NCI-H774 (cell line): Measurements from ENCODE around the gene PAWR.
"Not testable (repeated sequence)": the region's sequence is repeated elsewhere in the genome, so short reads cannot be mapped to it uniquely, and the experiment has no call there.

Experiments
- DNase-seq: peaks from one replicate; lab custom pipeline; 2025; lab: John Stamatoyannopoulos, UW

The PAWR gene

DNA sequence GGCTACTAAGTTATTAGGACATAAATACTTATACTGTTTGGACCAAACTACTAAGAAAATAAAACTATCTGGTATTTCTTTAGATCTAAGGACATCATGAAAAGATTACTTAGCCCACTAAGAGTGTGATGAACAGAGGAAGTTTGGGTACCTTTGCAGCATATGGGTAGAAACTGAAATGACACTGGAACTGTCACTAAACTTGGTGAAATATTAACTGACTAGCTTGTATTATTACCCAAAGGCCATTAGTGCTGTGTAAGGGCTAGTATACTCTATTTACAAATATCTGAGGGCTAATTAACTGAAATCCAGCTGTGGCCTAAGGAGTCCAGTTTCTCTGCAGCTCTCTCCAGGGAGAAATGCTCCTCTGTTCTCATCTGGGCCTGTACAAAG lies 45.5 kb downstream of the PAWR start:
- DNase-seq = no peak

DNA sequence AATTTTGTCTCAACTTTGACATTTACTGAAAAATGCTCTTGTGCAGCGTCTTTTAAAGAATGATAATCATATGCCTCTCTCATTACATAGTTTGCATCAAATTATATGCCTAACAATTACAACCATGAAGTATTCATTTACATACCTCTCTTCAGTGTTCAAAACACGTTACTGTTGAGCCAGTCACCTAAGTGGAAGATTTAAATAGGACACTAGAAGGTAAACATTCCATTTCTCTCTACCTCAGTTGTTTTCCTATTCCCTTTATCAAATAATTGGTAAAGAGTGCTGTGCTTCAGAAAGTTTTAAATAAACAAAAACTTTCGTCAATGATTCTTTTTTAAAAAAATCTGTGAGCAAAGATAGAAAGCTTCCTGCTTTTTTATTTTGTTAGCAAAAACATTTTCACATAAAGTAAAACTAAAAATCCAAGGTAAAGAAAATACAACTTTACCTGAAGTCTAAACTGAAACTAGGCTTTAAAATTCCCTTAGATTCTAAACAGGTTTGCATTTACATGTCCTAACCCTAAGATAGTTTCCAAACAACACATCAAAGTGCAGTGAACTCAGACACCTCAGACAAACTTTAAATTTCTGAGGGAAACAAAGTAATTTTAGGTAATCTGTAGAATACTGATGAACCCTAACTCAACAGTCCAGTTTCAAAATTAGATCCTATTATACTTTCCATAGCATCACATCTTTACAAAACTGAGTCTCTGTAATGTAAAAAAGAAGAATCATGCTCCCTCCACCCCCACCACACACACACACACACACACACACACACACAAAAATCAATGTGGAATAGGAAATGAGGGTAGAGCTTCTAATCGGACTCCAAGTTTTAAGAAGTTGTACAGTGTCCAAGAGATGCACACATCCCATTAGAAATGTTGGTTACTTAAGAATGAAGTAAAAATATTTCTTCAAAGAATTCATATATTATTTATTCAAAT lies 46.2 kb downstream of the PAWR start:
- no peak for DNase-seq

DNA sequence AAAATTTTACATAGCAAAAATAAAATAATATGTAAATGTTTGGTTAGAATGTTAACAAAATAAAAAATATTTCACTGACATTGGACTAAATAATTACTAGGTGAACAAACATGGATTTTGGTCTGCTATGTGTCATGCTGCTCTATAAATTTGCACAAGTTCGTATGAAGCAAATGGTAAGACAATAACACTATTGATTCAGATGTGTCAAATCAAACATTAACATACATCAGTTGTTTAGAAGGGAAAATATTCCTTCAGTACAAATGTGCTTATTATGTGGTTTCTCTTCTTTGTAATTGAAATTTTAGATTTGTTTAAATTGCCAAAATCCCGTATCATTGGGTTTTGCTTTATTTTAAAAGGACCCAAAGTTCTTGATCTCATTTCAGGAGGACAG lies 46.9 kb downstream of the PAWR start:
- no peak for DNase-seq

DNA sequence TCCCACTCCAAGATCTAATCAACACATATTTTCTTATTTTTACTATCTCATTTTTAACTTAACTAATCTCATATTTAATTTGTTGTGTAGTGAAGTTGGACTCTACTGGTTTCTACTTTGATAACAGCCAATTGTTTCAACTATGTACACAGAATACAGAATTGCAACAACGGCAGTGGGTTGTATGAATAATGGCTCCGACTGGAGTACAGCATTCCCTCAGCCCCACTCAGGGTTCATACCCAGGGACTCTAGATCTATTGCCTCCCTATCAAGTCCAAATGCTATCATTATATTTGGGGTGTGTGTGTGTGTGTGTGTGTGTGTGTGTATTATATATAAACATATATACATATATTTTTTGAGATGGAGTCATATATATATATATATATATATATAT lies 52.3 kb downstream of the PAWR start:
- DNase-seq = no peak

DNA sequence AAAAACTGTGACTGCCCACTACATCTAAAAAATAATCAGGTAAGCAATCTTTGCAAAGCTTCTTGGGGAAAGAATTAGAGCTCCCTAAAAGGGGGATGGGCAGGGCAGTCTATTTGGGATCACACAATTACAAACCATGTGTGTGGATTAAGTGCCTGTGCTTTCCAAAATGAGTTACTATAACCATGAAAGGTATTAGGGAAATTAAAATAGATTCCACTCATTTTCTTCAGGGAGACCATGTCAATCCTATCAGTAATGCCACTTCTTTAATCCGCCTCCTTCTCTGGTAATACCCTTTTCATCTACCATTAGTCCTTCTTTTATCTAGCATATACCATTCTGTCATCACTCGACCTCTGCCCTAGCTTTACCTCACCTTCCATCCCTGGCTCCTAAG lies 53.7 kb downstream of the PAWR start:
- no peak for DNase-seq

DNA sequence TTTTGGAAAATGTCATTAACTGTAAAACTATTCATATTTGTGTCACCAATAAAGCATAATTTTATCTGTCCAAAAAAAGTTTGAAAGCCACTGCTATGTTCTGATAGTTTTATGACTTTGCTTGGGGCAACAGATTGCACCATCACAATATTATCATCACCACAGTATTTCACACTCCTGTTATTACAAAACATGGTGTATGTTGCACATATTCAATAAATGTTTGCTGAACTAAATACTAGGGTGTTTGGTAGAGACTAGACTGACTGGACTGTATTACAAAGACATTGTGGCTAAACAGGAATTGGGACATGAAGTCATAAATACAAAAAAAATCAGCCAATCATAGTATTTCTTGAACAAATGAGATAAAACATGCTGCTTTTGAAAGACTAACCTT lies 55.1 kb downstream of the PAWR start:
- no peak for DNase-seq

DNA sequence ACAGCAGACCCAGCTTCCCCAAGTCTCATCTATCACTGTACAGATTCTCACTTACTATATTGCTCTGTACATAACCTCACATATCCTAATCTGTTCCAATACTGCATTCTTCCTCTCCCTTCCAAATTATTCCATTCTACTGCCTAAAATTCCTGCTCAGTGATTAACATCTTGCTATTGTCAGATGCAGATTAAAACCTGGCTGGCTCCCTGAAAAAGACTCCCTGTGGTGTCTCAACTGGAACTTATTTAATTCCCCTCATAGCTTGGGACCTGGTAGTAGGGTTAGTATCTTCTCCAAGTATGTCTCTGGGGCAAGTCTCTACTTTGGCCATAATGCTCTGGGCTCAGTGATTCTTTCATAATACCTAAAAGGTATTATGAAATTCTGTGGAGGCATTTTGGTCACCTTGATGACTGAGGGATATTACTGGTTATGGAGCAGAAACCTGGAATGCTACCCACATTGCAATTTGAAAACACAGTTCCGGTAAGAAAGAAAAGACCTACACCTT lies 55.8 kb downstream of the PAWR start:
- no peak for DNase-seq

DNA sequence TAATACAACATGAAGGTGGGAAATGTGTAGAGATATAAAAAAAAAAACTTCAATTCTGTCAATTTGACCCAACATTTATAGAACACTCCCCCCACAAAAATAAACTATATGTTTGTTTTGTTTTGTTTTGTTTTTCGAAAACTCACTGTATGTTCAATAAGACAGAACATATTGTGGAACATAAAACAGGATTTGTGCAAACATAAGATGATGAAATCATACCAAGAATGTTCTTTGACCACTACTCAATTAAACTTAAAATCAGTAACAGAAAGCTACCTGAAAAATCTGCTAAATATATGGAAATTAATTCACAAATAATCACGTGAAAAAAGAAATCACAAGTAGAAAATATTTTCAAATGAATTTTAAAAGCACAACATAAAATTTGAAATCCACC lies 61.2 kb downstream of the PAWR start:
- no peak for DNase-seq

DNA sequence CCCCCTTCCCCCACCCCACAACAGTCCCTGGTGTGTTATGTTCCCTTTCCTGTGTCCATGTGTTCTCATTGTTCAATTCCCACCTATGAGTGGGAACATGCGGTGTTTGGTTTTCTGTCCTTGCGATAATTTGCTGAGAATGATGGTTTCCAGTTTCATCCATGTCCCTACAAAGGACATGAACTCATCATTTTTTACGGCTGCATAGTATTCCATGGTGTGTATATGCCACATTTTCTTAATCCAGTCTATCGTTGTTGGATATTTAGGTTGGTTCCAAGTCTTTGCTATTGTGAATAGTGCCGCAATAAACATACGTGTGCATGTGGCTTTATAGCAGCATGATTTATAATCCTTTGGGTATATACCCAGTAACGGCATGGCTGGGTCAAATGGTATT lies 64.0 kb downstream of the PAWR start:
- not testable (repeated sequence) for DNase-seq

DNA sequence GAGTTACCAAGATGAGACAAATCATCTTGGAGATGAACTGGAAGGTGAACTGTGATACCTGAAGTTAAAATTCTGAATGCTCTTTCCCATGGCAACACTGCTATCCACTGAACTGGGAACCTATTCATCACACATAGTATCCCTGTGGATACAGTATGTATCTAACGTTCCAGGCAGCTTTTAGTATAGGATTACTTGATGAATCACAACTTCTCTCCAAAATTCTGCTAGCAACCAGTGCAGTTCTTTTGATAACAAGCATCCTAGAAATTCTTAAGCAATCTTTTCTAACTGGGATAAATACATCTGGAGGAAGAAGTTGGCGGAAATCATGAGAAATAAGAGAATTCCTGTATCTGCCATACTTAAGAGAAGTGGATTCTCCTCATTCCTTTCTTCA lies 66.4 kb downstream of the PAWR start:
- DNase-seq = no peak

DNA sequence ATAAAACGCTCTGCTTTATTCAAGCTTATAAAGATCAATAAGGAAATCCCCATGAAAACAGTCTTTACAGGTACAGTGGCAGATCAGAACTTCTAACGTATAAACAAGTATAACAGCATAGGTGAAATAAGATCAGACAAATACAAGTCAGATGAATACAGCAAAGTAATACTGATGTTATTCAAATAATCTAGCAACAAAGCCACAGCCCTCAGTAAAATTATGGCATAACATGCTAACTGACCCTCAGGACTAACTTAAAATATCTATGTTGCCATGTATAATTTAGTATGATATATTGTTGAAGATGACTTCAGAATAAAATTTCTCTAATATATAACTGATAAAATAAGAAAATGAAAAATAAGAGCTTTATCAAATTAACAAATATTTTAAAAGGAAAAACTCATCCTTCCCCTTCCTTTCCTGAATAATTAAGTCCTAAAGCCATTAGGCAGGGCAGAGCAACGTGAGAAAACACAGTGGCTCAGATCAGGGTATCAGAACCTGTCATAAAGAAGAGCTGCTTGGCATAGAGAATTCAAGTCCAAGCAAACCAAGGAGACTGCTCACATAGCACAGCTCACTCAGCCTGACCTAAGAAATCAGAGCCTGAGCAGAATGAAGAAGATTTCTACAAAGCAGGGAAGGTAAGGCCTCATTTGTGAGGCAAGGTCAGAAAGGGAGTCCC lies 70.7 kb downstream of the PAWR start:
- DNase-seq = no peak

DNA sequence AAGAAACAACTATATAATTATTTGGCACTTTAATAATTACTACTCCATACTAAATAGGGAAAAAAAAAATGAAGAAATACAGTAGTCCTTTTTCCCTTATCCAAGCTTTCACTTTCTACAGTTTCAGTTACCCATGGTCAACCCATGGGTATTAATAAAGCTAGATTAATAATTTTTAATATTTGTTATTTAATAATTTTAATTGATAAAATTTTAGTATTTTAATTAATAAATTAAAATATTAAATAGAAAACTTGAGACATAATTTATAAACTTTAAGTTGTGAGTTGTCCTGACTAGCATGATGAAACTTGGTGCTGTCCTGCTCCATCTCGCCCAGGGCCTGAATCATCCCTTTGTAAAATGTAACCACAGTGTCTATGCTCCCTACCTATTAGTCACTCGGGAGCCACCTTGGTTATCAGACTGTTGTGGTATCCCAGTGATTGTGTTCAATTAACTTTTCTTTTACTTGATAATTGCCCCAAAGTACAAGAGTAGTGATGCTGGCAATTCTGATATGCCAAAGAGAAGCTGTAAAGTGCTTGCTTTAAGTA lies 71.8 kb downstream of the PAWR start:
- DNase-seq = no peak

DNA sequence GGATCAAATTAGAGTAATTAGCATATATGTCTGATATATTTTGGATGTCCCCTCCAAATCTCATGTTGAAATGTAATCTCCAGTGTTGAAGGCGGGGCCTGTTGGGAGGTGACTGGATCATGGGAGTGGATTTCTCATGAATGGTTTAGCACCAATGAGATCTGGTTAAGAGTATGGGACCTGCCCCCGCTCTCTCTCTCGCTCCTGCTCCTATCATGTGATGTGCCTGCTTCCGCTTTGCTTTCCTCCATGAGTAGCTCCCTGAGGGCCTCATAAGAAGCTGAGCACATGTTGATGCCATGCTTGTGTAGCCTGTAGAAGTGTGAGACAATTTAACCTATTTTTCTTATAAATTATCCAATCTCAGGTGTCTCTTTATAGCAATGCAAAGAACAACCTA lies 73.1 kb downstream of the PAWR start:
- no peak for DNase-seq

DNA sequence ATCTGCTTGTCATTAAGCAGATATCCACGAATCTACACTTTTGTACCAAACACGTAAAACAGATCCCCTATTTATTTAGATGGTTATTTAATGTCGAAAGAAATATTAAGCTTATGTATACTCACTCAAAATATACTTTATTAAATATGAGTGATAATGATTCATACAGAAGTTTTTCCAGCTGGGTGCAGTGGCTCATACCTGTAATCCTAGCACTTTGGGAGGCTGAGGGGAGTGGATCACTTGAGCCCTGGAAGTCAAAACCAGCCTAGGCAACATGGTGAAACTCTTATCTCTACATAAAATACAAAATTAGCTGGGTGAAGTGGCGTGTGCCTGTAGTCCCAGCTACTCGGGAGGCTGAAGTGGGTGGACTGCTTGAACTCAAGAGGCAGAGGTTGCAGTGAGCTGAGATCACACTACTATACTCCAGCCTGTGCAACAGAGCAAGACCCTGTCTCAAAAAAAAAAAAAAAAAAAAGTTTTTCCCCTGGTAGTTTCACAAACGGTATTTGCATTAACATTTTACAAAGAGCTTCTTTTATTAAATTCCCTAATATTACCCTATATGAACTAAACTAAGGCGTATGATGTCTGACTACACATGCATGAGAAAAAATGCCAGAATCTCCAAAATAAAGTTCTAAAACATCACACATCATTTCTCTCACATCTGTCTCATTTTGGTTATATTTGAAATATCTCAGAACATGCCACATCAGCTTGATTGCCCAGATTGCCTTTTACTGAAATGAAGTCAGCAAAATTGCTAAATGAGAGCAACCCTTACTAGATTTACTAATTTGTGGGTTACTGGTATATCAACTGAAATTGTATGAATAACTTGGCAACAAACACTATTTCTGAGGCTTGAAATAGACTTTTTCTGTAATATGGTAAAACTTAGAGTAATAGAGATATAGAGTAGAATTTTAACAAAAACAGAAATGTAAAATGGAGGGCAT lies 74.9 kb downstream of the PAWR start:
- DNase-seq = no peak

DNA sequence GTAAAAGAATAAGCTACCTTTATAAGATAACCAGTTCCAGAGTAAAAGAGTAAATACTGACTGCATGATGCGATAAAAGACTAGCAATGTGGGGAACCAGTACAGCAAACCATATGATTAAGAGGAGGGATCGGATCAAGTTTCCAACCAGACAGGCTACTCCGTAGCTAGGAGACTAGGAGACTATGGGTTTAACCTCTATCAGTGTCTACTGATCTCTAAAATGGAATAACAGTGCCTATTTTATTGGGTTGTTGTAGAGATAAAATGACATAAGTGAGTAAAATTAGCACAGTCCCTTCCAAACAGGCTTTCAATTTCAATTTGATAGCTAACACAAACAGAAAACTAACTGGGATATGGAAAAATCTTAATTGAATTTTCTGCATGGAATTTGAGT lies 76.0 kb downstream of the PAWR start:
- DNase-seq = no peak

DNA sequence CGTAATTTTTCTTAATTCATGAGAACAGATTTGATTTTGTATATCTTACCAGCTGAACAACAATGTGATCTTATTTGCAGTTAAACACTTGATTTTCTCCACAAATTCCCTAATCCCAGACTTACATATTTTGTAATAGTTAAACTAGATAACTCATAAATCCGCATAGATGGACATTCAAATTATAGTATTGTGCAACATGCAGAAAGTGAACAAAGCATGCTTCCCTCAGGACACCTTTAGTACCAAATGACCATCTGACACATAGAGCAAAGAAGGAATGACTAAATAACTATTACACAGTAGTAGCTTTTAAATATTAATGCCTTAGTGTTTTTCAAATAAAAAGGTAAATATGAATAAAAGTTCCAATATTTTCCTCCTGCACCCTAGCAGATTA lies 88.9 kb downstream of the PAWR start:
- DNase-seq = no peak

DNA sequence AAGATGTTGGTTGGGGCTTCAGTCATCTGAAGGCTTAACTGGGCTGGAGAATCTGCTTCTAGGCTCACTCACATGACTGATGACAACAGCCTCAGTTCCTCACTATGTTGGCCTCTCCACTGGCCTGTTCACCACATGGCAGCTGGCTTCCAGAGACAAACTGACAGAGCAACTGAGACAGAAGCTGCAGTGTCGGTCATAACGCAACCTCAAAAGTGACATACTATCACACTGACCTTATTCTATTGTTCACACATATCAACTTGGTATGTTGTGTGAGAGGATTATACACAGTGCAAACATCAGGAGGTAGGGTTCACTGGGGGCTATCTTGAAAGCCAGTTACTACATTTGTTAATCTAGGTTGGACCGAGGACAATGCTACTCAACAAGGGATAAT lies 92.9 kb downstream of the PAWR start:
- DNase-seq = no peak

DNA sequence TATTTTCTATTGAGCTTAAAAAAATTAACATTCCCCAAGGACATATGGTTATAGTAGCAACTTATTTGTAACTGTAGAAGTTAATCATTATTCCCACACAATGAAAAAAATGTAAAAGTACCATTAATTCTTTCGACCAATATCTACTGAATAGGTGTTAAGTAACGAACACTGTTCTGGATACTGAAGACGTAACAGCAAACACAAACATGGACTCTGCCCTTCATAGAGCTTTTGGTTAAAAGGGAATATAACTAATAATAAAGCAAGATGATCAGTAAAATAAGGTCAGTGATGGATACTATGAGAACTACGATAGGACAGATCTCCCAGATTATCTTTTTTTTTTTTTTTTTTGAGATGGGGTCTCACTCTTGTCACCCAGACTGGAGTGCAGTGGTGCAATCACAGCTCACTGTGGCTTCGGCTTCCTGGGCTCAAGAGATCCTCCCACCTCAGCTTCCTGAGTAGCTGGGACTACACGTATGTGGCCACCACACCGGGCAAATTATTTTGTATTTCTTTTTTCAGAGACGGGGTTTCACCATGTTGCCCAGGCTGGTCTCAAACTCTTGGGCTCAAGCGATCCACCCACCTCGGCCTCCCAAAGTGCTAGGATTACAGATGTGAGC lies 93.9 kb downstream of the PAWR start:
- no peak for DNase-seq

DNA sequence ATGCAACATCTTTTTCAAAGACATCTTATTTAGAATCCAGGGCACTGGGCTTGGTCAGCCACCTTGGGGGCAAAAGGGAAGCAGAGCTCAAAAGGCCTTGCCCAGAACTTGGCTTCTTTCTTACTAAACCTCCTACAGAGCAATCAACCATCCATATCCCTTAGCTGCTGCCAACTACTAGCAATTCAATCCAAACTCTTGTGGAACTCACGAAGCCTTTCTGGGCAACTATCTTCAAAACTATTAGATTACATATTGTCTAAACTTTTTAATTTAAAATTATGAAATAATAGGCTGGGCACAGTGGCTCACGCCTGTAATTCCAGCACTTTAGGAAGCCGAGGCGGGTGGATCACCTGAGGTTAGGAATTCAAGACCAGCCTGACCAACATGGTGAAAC lies 95.5 kb downstream of the PAWR start:
- no peak for DNase-seq

DNA sequence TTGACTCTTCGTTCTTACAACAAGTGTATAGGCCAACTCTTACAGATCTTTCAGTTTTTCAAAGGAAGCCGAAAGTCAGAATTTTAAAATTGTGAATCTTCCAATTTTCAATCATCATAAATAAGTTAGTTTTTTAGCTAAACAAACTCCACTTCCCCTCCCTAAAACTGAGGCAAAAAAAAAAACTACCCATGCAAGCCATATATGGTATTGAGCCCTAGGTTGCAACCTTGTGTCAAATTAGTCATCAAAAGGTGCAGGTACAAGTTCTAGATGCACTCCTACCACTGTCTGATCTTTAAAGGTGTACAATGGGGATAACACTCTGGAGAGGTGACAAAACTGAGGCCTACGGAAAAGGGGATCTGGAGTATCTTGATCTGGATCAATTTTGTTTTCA lies 97.9 kb downstream of the PAWR start:
- no peak for DNase-seq

DNA sequence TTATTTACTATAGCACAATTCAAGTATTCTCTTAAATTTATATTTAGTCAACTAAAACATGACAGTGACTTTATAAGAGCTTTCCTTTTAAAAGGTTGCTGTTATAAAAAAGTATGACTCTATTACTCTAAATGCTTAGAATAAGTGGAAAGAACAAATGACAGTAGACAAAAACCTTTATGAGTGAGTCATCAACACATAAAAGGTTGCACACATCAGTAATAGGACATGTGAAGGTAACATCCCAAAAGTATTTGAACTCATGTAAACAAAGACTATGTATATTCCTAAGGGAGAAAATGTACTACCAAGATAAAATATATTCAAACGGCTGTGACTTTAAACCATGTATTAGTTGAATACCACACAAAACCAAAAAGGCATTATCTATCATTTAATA lies 98.8 kb downstream of the PAWR start:
- DNase-seq = no peak
